Fibroblast of the aortic adventitia (primary cell): ENCODE measurements around the gene ABHD15. TPM values are rescaled to one million over a fixed set of nuclear protein-coding genes. Genes with fewer than 3 reads are reported as not detected.

Experiments used
- DNase-seq: peaks from one replicate; pipeline ENCODE4 v3.0.0-alpha.2; 2010; ENCODE audit warnings: low read depth
- H3K4me3 ChIP-seq: 2 replicates; pipeline ENCODE4 v1.5.1; 2011; ENCODE audit warnings: low read depth, mild to moderate bottlenecking, control low read depth, low read length, moderate library complexity
- total RNA-seq: library from RNA; depleted of rRNA; stranded (reverse); fragments of >200 nt; gene quantifications from 2 replicates; pipeline ENCODE4 v1.2.3, GENCODE V29; 2012; ENCODE audit warnings: low replicate concordance
- TF ChIP-seq, protein P1 (sequence below): IDR thresholded peaks from 2 replicates; pipeline ENCODE4 v1.5.1; 2011; ENCODE audit warnings: mild to moderate bottlenecking, low read length, control low read depth, inconsistent platforms; ENCODE audit not compliant: insufficient read depth

ABHD15 gene
- total RNA-seq, 1 donor = 15.3 TPM

- DNase-seq = no peak
- no peak overlapping the region for H3K4me3 ChIP-seq
- TF ChIP-seq, protein P1, sequence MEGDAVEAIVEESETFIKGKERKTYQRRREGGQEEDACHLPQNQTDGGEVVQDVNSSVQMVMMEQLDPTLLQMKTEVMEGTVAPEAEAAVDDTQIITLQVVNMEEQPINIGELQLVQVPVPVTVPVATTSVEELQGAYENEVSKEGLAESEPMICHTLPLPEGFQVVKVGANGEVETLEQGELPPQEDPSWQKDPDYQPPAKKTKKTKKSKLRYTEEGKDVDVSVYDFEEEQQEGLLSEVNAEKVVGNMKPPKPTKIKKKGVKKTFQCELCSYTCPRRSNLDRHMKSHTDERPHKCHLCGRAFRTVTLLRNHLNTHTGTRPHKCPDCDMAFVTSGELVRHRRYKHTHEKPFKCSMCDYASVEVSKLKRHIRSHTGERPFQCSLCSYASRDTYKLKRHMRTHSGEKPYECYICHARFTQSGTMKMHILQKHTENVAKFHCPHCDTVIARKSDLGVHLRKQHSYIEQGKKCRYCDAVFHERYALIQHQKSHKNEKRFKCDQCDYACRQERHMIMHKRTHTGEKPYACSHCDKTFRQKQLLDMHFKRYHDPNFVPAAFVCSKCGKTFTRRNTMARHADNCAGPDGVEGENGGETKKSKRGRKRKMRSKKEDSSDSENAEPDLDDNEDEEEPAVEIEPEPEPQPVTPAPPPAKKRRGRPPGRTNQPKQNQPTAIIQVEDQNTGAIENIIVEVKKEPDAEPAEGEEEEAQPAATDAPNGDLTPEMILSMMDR = no peak
Measured at GRCh38 chr17:29571883-29572681, 5.2 kb upstream of the ABHD15 start.

DNA sequence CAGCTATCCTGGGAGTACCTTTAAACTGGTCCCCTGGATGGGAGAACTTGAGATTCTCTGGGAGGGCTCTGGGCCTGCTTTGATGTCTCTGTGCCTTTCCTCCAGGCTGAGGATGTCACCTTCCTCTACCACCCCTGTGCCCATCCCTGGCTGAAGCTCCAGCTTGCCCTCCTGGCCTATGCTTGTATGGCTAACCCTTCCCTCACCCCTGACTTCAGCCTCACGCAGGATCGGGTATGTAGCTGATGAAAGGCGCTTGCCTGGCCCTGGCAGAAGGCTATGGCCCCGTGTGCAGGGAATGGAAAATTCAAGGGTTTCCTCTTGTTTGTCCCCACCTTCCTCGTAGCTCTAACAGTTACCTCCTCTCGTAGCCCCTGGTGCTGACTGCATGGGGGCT is 4.6 kb upstream of the ABHD15 start:
- TF ChIP-seq, protein P1 = no peak
- DNase-seq = no peak
- no peak overlapping the region for H3K4me3 ChIP-seq

- no peak overlapping the region for H3K4me3 ChIP-seq
- TF ChIP-seq, protein P1 = no peak
- no peak for DNase-seq
Measured at GRCh38 chr17:29570521-29570920, 3.7 kb upstream of the ABHD15 start.

DNA sequence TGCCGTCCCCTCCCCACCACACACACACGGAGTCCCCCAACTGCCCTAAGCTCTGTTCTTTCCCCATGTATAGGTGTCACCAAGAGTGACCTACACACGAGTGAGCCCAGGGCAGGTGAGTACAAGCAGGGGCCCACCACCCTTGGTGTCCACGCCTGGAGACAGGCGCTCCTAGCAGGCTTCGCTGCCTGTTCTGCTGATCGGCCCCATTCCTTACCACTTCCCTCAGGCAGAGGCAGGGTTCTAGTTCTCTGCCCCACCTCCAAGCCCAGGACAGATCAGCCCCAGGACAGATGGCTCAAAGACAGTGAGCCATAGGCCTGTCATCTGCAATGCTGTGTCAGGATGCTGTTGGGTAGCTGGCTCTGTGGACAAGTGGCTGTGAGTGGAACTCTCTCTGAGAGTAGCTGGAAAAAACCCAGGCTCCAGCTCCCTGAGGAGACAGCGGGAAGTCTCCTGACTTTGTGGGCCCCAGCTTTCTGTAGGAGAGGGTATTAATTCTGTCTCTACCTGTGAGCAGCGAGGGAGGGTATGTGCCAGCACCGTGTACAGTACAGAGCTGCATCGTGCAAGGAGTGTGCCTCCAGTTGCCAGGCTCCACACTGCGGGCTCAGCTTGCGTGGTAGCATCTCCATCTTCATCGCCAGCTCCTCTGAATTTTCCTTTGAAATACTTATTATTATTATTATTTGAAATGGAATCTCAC is 2.6 kb upstream of the ABHD15 start:
- TF ChIP-seq, protein P1 = no peak
- no peak for DNase-seq
- peak overlapping the region; percentile 76 for H3K4me3 ChIP-seq

DNA sequence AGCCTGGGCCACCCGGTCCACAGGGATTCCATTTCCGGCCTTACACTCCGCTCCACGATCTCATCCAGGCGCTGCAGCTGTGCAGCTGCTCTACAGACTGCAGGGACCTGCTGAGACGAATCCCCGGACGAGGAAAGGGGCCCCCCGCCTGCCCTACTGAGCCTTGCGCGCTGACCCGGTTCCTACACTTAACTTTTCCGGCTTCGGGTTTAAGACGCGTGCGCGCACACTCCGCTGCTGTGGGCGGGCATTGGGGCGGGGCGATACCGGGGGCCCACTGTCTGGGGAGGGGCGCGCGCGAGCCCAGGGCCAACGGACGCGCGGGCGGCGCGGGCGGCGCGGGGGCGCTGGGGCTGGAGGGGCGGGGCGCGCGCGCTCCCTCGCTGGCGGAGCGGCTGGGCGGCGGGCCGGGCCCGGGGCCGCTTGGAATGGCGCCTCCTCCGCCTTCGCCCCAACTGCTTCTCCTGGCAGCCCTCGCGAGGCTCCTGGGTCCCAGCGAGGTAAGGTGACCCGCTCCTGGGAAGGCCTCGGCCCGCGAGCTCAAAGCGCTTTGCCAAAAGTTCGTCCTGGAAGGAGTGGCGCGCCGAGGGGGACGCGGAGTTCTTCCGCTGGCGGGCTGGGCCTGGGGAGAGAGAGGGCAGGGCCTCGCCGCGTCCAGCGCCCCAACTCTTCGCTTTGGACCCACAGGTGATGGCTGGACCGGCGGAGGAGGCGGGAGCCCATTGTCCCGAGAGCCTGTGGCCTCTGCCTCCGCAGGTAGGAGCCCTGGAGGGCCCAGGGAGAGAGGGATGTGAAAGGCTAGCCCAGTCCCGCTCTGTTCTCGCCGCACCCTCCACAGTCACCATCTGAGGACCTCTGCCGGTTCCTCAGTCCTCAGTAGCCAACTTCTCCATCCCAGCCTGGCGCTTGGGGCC is 1.8 kb upstream of the ABHD15 start, which contains the start of gene TP53I13:
Gene TP53I13 (plus strand): TSS at position 371 of the 914 bp plus-strand sequence. CDS start 58 bp downstream, at position 429.
- TF ChIP-seq, protein P1 = no peak
- peak; percentile 75 for DNase-seq
- peak within 1 kb of the TSS; percentile 76 for H3K4me3 ChIP-seq
